NCI-H2227 treated with DMSO at 0.1 percent for 48 hours (cell line): ENCODE data around the gene SUMO4.
"Not testable (repeated sequence)": the region's sequence is repeated elsewhere in the genome, so short reads cannot be mapped to it uniquely, and the experiment has no call there.

ENCODE experiments used
- DNase-seq: peaks from one replicate; lab custom pipeline; 2025; lab: John Stamatoyannopoulos, UW

SUMO4 gene

GRCh38 chr6:149431905-149432775 is 32.1 kb downstream of the SUMO4 start:
- peak; percentile 60 for DNase-seq

- DNase-seq = no peak
Observed at GRCh38 chr6:149433405-149433804, 33.3 kb downstream of the SUMO4 start.

- no peak for DNase-seq
Observed at GRCh38 chr6:149433881-149434280, 33.8 kb downstream of the SUMO4 start.

GRCh38 chr6:149435919-149436586 is 36.0 kb downstream of the SUMO4 start:
- no peak for DNase-seq

GRCh38 chr6:149436647-149437046 is 36.6 kb downstream of the SUMO4 start:
- DNase-seq = no peak

GRCh38 chr6:149437212-149437611 is 37.1 kb downstream of the SUMO4 start:
- DNase-seq = no peak

- DNase-seq = no peak
Observed at GRCh38 chr6:149438855-149439254, 38.8 kb downstream of the SUMO4 start.

GRCh38 chr6:149439626-149440025 is 39.6 kb downstream of the SUMO4 start:
- DNase-seq = no peak

GRCh38 chr6:149440735-149441671 is 40.9 kb downstream of the SUMO4 start:
- DNase-seq = no peak

- DNase-seq = no peak
Observed at GRCh38 chr6:149441740-149442139, 41.7 kb downstream of the SUMO4 start.

- DNase-seq = no peak
Observed at GRCh38 chr6:149443411-149444181, 43.5 kb downstream of the SUMO4 start.

GRCh38 chr6:149444360-149445094 is 44.5 kb downstream of the SUMO4 start:
- DNase-seq = not testable (repeated sequence)

GRCh38 chr6:149445095-149445466 is 45.0 kb downstream of the SUMO4 start:
- DNase-seq = no peak

- DNase-seq = no peak
Observed at GRCh38 chr6:149445573-149445972, 45.5 kb downstream of the SUMO4 start.

GRCh38 chr6:149446791-149447376 is 46.8 kb downstream of the SUMO4 start:
- DNase-seq = no peak

- DNase-seq = no peak
Observed at GRCh38 chr6:149448821-149449453, 48.9 kb downstream of the SUMO4 start.

- DNase-seq = no peak
Observed at GRCh38 chr6:149449831-149450678, 50.0 kb downstream of the SUMO4 start.
